ENCODE data around the gene DCAF8.

Gene DCAF8

GRCh38 chr1:160209321-160210046 is 52.9 kb downstream of the DCAF8 start:
- no peak for TF ChIP-seq CTCF (IDR thresholded peaks at IDR 0.05; ENCODE audit: borderline replicate concordance, insufficient read depth, low read depth, low read length)
- no peak overlapping the region for H3K4me3 ChIP-seq (ENCODE audit: low read depth, low read length)

GRCh38 chr1:160208557-160209320 is 53.6 kb downstream of the DCAF8 start:
- H3K4me3 ChIP-seq (ENCODE audit: low read depth, low read length), result no peak overlapping the region
- no peak for TF ChIP-seq CTCF (IDR thresholded peaks at IDR 0.05; ENCODE audit: borderline replicate concordance, insufficient read depth, low read depth, low read length)

- H3K4me3 ChIP-seq (ENCODE audit: low read depth, low read length), result no peak overlapping the region
- no peak for TF ChIP-seq CTCF (IDR thresholded peaks at IDR 0.05; ENCODE audit: borderline replicate concordance, insufficient read depth, low read depth, low read length)
Measured at GRCh38 chr1:160207771-160208556, 54.4 kb downstream of the DCAF8 start.

DNA sequence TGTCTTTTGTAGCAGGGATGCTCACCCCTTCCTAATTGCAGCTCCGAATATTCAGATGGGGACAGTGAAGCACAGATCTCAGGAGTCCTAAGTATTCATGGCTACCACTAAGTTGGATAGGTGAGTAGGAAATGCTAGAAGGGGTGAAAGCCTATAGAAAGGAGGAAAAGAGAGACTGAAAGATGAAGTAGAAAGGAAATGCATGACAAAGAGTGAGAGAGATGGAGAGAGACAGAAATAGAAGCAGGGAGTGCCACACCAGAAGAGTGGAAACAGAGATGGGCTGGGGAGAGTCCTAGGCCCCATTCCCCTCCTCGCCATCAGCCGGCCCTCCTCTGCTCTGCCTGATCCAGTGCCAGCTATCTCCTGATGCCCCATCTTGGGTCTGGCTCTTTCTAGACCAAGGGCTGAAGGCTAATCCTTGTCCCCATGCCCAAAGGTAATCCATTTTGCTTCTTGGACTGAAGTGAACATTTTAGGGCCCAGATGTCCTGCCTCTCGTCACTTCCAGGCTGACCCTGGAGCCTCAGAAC is 55.2 kb downstream of the DCAF8 start:
- TF ChIP-seq CTCF (IDR thresholded peaks at IDR 0.05; ENCODE audit: borderline replicate concordance, insufficient read depth, low read depth, low read length), result no peak
- H3K4me3 ChIP-seq (ENCODE audit: low read depth, low read length), result peak overlapping the region; percentile 19

GRCh38 chr1:160206421-160207117 is 55.8 kb downstream of the DCAF8 start:
- H3K4me3 ChIP-seq (ENCODE audit: low read depth, low read length), result peak overlapping the region; percentile 100
- no peak for TF ChIP-seq CTCF (IDR thresholded peaks at IDR 0.05; ENCODE audit: borderline replicate concordance, insufficient read depth, low read depth, low read length)

DNA sequence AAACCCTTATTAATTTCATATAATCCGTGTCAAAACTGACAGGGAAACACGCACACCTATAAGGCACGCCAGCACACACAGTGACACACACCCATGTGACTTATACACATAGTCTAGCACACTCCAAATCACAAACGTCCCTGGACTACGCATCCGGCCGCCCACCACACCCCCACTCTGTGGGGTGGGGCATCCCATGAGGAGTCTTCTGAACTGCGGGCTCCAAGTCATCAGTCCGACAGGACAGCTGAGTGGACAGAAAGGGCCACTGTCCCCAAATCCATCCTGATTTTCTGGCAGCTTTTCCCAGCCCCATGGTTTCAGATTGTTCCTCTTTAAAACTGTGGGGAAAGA is 56.3 kb downstream of the DCAF8 start:
- H3K4me3 ChIP-seq (ENCODE audit: low read depth, low read length), result peak overlapping the region; percentile 100
- TF ChIP-seq CTCF (IDR thresholded peaks at IDR 0.05; ENCODE audit: borderline replicate concordance, insufficient read depth, low read depth, low read length), result no peak
